ENCODE data around the gene MRPL39. TPM values are rescaled to one million over a fixed set of nuclear protein-coding genes. Genes with fewer than 3 reads are reported as not detected.

The MRPL39 gene
- total RNA-seq, 6 experiments from 2014 or later: 25.3 to 34.1 (median 31.7) TPM

DNA sequence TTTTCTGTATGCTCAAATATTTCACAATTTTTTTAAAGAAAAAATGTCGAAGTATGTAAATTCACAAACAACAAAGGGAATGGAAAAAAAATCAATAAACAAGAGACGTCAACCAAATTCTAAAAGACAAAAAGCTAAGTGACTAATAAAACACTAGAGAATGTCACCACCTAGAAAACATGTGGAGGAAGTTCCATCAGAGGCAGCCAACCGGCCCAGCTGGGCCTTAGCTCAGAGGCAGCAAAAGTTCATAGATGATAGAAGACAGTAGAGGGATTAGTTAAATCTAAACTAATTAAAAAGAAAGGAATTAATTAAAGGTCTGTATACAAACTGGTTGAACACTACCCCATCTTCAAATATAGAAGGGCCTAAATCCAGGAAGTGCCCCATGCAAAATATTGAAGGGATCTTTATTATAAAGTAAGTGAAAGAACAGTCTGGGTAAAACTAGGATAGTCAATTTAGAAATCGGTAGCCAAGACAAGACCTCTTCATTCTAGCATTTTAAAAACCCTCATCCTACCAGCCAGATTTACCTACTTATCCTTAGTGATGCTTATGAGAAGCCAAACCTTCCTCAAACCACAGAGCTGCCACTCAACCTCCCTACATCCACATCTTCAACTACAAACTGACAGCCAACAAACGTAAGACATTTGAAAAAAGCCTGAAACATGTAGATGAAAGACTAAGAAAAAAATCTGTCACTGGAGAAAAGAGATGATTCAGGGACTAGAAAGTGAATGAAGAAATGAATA lies 23.7 kb downstream of the MRPL39 start:
- Mint-ChIP-seq H3K9me3 (no peaks in the 10 kb centered on the region), H3K4me3 (no peak overlapping the region), H3K27ac (no peak overlapping the region), H3K36me3 (ENCODE audit: low read depth) (peaks cover 11% of the 10 kb centered on the region), H3K4me1 (ENCODE audit: low read depth) (no peaks in the 10 kb centered on the region), H3K27me3 (ENCODE audit: insufficient read depth) (0 out of 2 replicates have a peak, but pooled peaks cover 2% of the 10 kb centered on the region)
- no peak for DNase-seq
- no peak for TF ChIP-seq CTCF (IDR thresholded peaks at IDR 0.05)

DNA sequence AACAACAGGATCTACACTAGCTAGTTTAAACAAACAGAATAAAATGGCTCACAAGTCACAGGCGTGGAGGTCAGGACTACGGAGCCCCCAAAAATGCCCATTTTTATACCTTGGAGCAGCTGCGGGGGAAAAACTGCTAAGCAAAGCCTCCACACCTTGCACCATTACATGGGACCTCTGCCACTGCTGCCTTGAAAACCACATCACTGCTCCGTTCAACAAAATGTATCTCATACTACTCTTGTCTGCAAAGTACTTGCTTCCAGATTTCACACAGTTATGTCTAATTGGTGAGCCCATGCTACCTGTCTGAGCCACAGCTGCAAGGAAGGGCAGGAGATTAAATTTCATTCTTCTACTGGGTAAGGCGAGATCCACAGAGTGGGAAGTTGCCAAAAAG lies 24.4 kb downstream of the MRPL39 start:
- Mint-ChIP-seq H3K4me1 (ENCODE audit: low read depth) (peaks cover 6% of the 10 kb centered on the region), H3K4me3 (no peak overlapping the region), H3K36me3 (ENCODE audit: low read depth) (peaks cover 10% of the 10 kb centered on the region; the same call in 1 of the 2 replicates), H3K9me3 (no peaks in the 10 kb centered on the region), H3K27me3 (ENCODE audit: insufficient read depth) (0 out of 2 replicates have a peak, but pooled peaks cover 2% of the 10 kb centered on the region), H3K27ac (no peak overlapping the region)
- no peak for DNase-seq
- no peak for TF ChIP-seq CTCF (IDR thresholded peaks at IDR 0.05)

DNA sequence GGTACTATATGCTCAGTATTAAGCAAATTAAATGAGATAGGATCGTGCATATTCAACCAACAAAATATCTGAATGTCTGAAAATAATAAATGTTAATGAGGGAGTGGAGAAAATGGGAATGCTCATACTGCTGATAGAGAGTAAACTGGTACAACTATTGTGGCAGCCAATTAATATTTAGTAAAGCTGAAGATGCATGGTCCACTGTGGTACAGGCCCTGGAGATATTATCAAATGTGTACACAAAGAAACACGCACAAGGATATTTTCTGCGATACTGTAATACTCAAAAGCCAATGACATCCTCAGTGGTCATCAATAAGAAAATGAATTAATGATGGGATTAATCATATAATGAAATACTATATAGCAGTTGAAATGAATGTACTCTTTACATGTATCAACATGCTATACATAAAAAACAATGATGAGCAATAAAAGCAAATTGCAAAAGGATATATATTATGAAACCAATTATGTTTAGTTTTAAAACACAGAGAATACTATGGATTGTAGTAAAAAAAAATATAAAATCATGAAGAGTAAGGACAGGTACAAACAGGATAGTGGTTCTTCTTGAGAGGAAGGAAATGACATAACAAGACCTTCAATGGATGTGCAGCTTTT lies 25.0 kb downstream of the MRPL39 start:
- no peak for DNase-seq
- H3K4me3 Mint-ChIP-seq: no peak overlapping the region
- H3K27me3 Mint-ChIP-seq (ENCODE audit: insufficient read depth): 0 out of 2 replicates have a peak, but pooled peaks cover 2% of the 10 kb centered on the region
- H3K4me1 Mint-ChIP-seq (ENCODE audit: low read depth): peaks cover 12% of the 10 kb centered on the region
- H3K27ac Mint-ChIP-seq: no peak overlapping the region
- no peaks in the 10 kb centered on the region for H3K9me3 Mint-ChIP-seq
- TF ChIP-seq CTCF (IDR thresholded peaks at IDR 0.05): no peak
- H3K36me3 Mint-ChIP-seq (ENCODE audit: low read depth): peaks cover 9% of the 10 kb centered on the region

- Mint-ChIP-seq H3K27ac (no peak overlapping the region), H3K27me3 (ENCODE audit: insufficient read depth) (0 out of 2 replicates have a peak, but pooled peaks cover 2% of the 10 kb centered on the region), H3K4me1 (ENCODE audit: low read depth) (peaks cover 16% of the 10 kb centered on the region), H3K36me3 (ENCODE audit: low read depth) (peaks cover 14% of the 10 kb centered on the region), H3K9me3 (no peaks in the 10 kb centered on the region), H3K4me3 (no peak overlapping the region)
- DNase-seq: no peak
- TF ChIP-seq CTCF (IDR thresholded peaks at IDR 0.05): no peak
Observed at GRCh38 chr21:25581582-25581981, 25.7 kb downstream of the MRPL39 start.

- no peak overlapping the region for H3K27ac Mint-ChIP-seq
- H3K9me3 Mint-ChIP-seq: no peaks in the 10 kb centered on the region
- peaks cover 23% of the 10 kb centered on the region for H3K4me1 Mint-ChIP-seq (ENCODE audit: low read depth)
- H3K4me3 Mint-ChIP-seq: no peak overlapping the region
- no peak for DNase-seq
- peaks cover 21% of the 10 kb centered on the region for H3K36me3 Mint-ChIP-seq (ENCODE audit: low read depth)
- TF ChIP-seq CTCF (IDR thresholded peaks at IDR 0.05): no peak
- 0 out of 2 replicates have a peak, but pooled peaks cover 2% of the 10 kb centered on the region for H3K27me3 Mint-ChIP-seq (ENCODE audit: insufficient read depth)
Observed at GRCh38 chr21:25580912-25581260, 26.4 kb downstream of the MRPL39 start.

All from HFFc6 (cell line).